HepG2 (cell line): ENCODE measurements around the gene MLLT10. TPM values are rescaled to one million over a fixed set of nuclear protein-coding genes. Genes with fewer than 3 reads are reported as not detected.

ENCODE experiments used
- AGO1 ChIP-seq: fragments of 200-400 bp; formaldehyde crosslinking; IDR thresholded peaks from 2 replicates; pipeline ENCODE4 v1.6.1; 2017; ENCODE audit warnings: mild to moderate bottlenecking, low read depth, low read length, moderate library complexity; ENCODE audit not compliant: poor library complexity, severe bottlenecking
- ATF4 ChIP-seq, 2 experiments: fragments of 450-650 bp in 1 of 2; sonication (generic) in 1 of 2; formaldehyde crosslinking; IDR thresholded peaks; 2 replicates each; pipeline versions ENCODE4 v1.5.0 to v1.8.0; 2020 to 2022; ENCODE audit warnings: mild to moderate bottlenecking in 1 of 2, missing genetic modification reagents in 1 of 2
- CBX1 ChIP-seq: IDR thresholded peaks from one replicate; pipeline ENCODE4 v1.6.1; 2016; ENCODE audit warnings: antibody characterized with exemption, low read depth
- FOXP1 ChIP-seq, 2 experiments: fragments of 450-650 bp in 1 of 2; IDR thresholded peaks; 2 replicates each; pipeline ENCODE4 v1.6.1; 2017 to 2018; ENCODE audit warnings: antibody characterized with exemption in 1 of 2
- KAT2B ChIP-seq: fragments of 150-350 bp; IDR thresholded peaks from 2 replicates; pipeline ENCODE4 v1.6.1; 2014; ENCODE audit warnings: low read depth, low read length, borderline replicate concordance
- KMT2B ChIP-seq: IDR thresholded peaks from 2 replicates; pipeline ENCODE4 v1.6.1; 2016; ENCODE audit warnings: missing genetic modification reagents, missing compliant biosample characterization
- MYPOP ChIP-seq: sonication (generic); formaldehyde crosslinking; IDR thresholded peaks from 2 replicates; pipeline ENCODE4 v1.8.1; 2023; ENCODE audit warnings: mild to moderate bottlenecking, moderate library complexity, missing genetic modification reagents
- NFYC ChIP-seq: IDR thresholded peaks from 2 replicates; pipeline ENCODE4 v1.6.1; 2016; ENCODE audit warnings: missing genetic modification reagents, missing compliant biosample characterization
- SMAD1 ChIP-seq: sonication (generic); formaldehyde crosslinking; IDR thresholded peaks from 2 replicates; pipeline ENCODE4 v1.4.0; 2020; ENCODE audit warnings: missing genetic modification reagents, low read depth, mild to moderate bottlenecking, borderline replicate concordance
- TAF15 ChIP-seq: fragments of 200-400 bp; formaldehyde crosslinking; IDR thresholded peaks from one replicate; pipeline ENCODE4 v1.6.1; 2018; ENCODE audit warnings: mild to moderate bottlenecking, low read depth, low read length; ENCODE audit not compliant: poor library complexity, severe bottlenecking
- TBX2 ChIP-seq: sonication (generic); formaldehyde crosslinking; IDR thresholded peaks from 2 replicates; pipeline ENCODE4 v1.5.0; 2020; ENCODE audit warnings: missing genetic modification reagents, mild to moderate bottlenecking, borderline replicate concordance
- ZFX ChIP-seq: sonication (generic); formaldehyde crosslinking; IDR thresholded peaks from 2 replicates; pipeline ENCODE4 v1.4.0; 2020; ENCODE audit warnings: mild to moderate bottlenecking, low read depth, missing genetic modification reagents, moderate library complexity
- ZNF124 ChIP-seq: sonication (generic); formaldehyde crosslinking; IDR thresholded peaks from 2 replicates; pipeline ENCODE4 v1.4.0; 2020; ENCODE audit warnings: missing genetic modification reagents
- ZNF407 ChIP-seq: sonication (generic); formaldehyde crosslinking; IDR thresholded peaks from one replicate; pipeline ENCODE4 v1.5.1; 2020; ENCODE audit warnings: mild to moderate bottlenecking, missing genetic modification reagents; ENCODE audit errors: not compliant biosample characterization
- ZNF589 ChIP-seq: sonication (generic); formaldehyde crosslinking; conservative IDR thresholded peaks from 2 replicates; pipeline ENCODE4 v1.8.0; 2022; ENCODE audit warnings: mild to moderate bottlenecking, moderate library complexity, missing genetic modification reagents
- ZNF691 ChIP-seq: sonication (generic); formaldehyde crosslinking; IDR thresholded peaks from 2 replicates; pipeline ENCODE4 v1.4.0; 2020; ENCODE audit warnings: missing genetic modification reagents, low read depth, mild to moderate bottlenecking, borderline replicate concordance
- ZNF749 ChIP-seq: sonication (generic); formaldehyde crosslinking; IDR thresholded peaks from 2 replicates; pipeline ENCODE4 v1.8.0; 2022; ENCODE audit warnings: mild to moderate bottlenecking, missing genetic modification reagents, moderate library complexity, borderline replicate concordance
- ZNF879 ChIP-seq: sonication (generic); formaldehyde crosslinking; IDR thresholded peaks from 2 replicates; pipeline ENCODE4 v1.8.1; 2023; ENCODE audit warnings: missing genetic modification reagents
- ZZZ3 ChIP-seq: sonication (generic); formaldehyde crosslinking; IDR thresholded peaks from 2 replicates; pipeline ENCODE4 v1.4.0; 2020; ENCODE audit warnings: missing genetic modification reagents, mild to moderate bottlenecking, borderline replicate concordance
- polyA plus RNA-seq, 8 experiments: library from polyadenylated mRNA; depleted of rRNA in 3 of 8; stranded (reverse) in 7 of 8; unstranded in 1 of 8; fragments of >200 nt; fragmentation: Illumina TruSeq in 4 of 8; extraction: Trizol in 4 of 8; gene quantifications; 2 replicates each; pipeline versions ENCODE4 v1.2.1 to v1.2.3, GENCODE V29; 2011 to 2016; ENCODE audit warnings: low read depth in 4 of 8, missing spikeins in 1 of 8, mixed read lengths in 1 of 8; ENCODE audit not compliant: insufficient read depth in 1 of 8
- total RNA-seq, 5 experiments: library from RNA; depleted of rRNA; stranded (reverse); fragments of >200 nt; fragmentation: Illumina TruSeq; extraction: Trizol; gene quantifications; 2 replicates each; pipeline ENCODE4 v1.2.3, GENCODE V29; 2016; ENCODE audit warnings: low read depth in 1 of 5

MLLT10 gene
- total and polyA plus RNA-seq, 2 of the 13 experiments (the other 11 are each of a cell fraction or from before 2014, with no cell fraction given) = 51.3 to 84.1 TPM

GRCh38 chr10:21534280-21534586 lies 201 bp downstream of the MLLT10 start (continued):
- no peak for TF ChIP-seq ZNF407 (CRISPR knock-in tag)
- 0 out of 4 replicates have a peak, but pooled peaks of 1 of the 2 experiments have one; percentile 23 for TF ChIP-seq ATF4 (CRISPR knock-in tag; IDR thresholded peaks at IDR 0.05)
- TF ChIP-seq TAF15 = peak; percentile 40
- no peak for TF ChIP-seq ZNF124 (CRISPR knock-in tag)
- TF ChIP-seq KMT2B = 0 out of 2 replicates have a peak, but pooled peaks have one; percentile 3
- TF ChIP-seq SMAD1 (CRISPR knock-in tag) = no peak
- TF ChIP-seq AGO1 = peak; percentile 3
- no peak for TF ChIP-seq TBX2 (CRISPR knock-in tag)
- TF ChIP-seq CBX1 = no peak
- 0 out of 2 replicates have a peak, but pooled peaks have one; percentile 37 for TF ChIP-seq ZNF589 (CRISPR knock-in tag)
- 0 out of 2 replicates have a peak, but pooled peaks have one; percentile 6 for TF ChIP-seq ZNF749 (CRISPR knock-in tag)
- no peak for TF ChIP-seq KAT2B
- TF ChIP-seq ZFX (CRISPR knock-in tag) = no peak
- TF ChIP-seq FOXP1 (IDR thresholded peaks at IDR 0.05) = no peak
- TF ChIP-seq FOXP1 (CRISPR knock-in tag; IDR thresholded peaks at IDR 0.05) = 0 out of 2 replicates have a peak, but pooled peaks have one; percentile 4
- TF ChIP-seq ZNF879 = no peak
- no peak for TF ChIP-seq NFYC
- TF ChIP-seq ZZZ3 (CRISPR knock-in tag) = no peak
- TF ChIP-seq ZNF691 (CRISPR knock-in tag) = peak; percentile 0; the same call in 1 of the 2 replicates
- TF ChIP-seq MYPOP (CRISPR knock-in tag) = no peak
